HCEC 1CT (cell line): ENCODE data around the gene DPP10.

ENCODE experiments used
- DNase-seq: peaks from one replicate; pipeline ENCODE4 v3.0.0-alpha.2; 2017

Gene DPP10

GRCh38 chr2:115606350-115606749, 1163.9 kb downstream of the DPP10 start:
- DNase-seq, result no peak

- DNase-seq, result no peak
Observed at GRCh38 chr2:115609978-115610377, 1167.5 kb downstream of the DPP10 start.

GRCh38 chr2:115610888-115611287, 1168.4 kb downstream of the DPP10 start:
- DNase-seq, result no peak

- DNase-seq, result no peak
Observed at GRCh38 chr2:115624332-115624731, 1181.9 kb downstream of the DPP10 start.

- no peak for DNase-seq
Observed at GRCh38 chr2:115634578-115634977, 1192.1 kb downstream of the DPP10 start.

- DNase-seq, result no peak
Observed at GRCh38 chr2:115635430-115635829, 1193.0 kb downstream of the DPP10 start.

- DNase-seq, result no peak
Observed at GRCh38 chr2:115649731-115650130, 1207.3 kb downstream of the DPP10 start.

- DNase-seq, result no peak
Observed at GRCh38 chr2:115650827-115651226, 1208.4 kb downstream of the DPP10 start.

- no peak for DNase-seq
Observed at GRCh38 chr2:115652652-115653051, 1210.2 kb downstream of the DPP10 start.

- no peak for DNase-seq
Observed at GRCh38 chr2:115654362-115654761, 1211.9 kb downstream of the DPP10 start.

- DNase-seq, result no peak
Observed at GRCh38 chr2:115678129-115678528, 1235.7 kb downstream of the DPP10 start.

- DNase-seq, result no peak
Observed at GRCh38 chr2:115684345-115684744, 1241.9 kb downstream of the DPP10 start.

- DNase-seq, result no peak
Observed at GRCh38 chr2:115691409-115691808, 1249.0 kb downstream of the DPP10 start.

GRCh38 chr2:115694651-115695050, 1252.2 kb downstream of the DPP10 start:
- DNase-seq, result no peak

GRCh38 chr2:115733190-115733775, 1290.8 kb downstream of the DPP10 start:
- no peak for DNase-seq

GRCh38 chr2:115738111-115738510, 1295.7 kb downstream of the DPP10 start:
- DNase-seq, result no peak

- DNase-seq, result no peak
Observed at GRCh38 chr2:115739574-115739973, 1297.1 kb downstream of the DPP10 start.

- DNase-seq, result no peak
Observed at GRCh38 chr2:115746151-115746550, 1303.7 kb downstream of the DPP10 start.

- DNase-seq, result no peak
Observed at GRCh38 chr2:115757286-115757685, 1314.8 kb downstream of the DPP10 start.

GRCh38 chr2:115763601-115764000, 1321.2 kb downstream of the DPP10 start:
- DNase-seq, result no peak

- no peak for DNase-seq
Observed at GRCh38 chr2:115771516-115771915, 1329.1 kb downstream of the DPP10 start.

- no peak for DNase-seq
Observed at GRCh38 chr2:115774361-115774760, 1331.9 kb downstream of the DPP10 start.

- DNase-seq, result no peak
Observed at GRCh38 chr2:115779085-115779632, 1336.7 kb downstream of the DPP10 start.

GRCh38 chr2:115782286-115782685, 1339.8 kb downstream of the DPP10 start:
- DNase-seq, result no peak

- no peak for DNase-seq
Observed at GRCh38 chr2:115796078-115796477, 1353.6 kb downstream of the DPP10 start.
